ENCODE measurements around the gene SCAMP2.

SCAMP2 gene

GRCh38 chr15:74857671-74858368 lies 15.3 kb downstream of the SCAMP2 start:
- no peak for FAIRE-seq

- FAIRE-seq, result no peak
Observed at GRCh38 chr15:74857082-74857655, 16.0 kb downstream of the SCAMP2 start.

GRCh38 chr15:74856537-74856936 lies 16.6 kb downstream of the SCAMP2 start:
- no peak for FAIRE-seq

DNA sequence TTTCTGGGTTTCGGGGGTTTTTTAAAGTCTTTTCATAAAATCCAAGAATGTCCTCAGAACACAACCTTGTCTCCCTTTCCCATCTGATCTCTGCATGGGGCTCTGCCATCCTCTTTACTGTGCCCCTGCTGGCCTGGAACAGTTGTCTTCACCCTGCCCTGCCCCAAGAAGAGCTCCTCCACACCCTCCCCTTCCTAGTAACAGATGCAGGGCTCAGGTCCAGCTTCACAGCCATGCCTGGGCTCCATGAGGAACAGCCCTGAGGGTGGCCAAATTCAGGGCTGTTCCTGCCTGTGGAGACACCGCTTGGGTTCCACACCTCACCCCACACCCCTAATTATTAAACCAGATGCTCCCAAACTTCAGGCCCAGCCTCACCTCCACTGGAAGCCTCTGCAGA lies 17.3 kb downstream of the SCAMP2 start:
- no peak for FAIRE-seq

GRCh38 chr15:74854453-74855022 lies 18.6 kb downstream of the SCAMP2 start:
- FAIRE-seq, result no peak

DNA sequence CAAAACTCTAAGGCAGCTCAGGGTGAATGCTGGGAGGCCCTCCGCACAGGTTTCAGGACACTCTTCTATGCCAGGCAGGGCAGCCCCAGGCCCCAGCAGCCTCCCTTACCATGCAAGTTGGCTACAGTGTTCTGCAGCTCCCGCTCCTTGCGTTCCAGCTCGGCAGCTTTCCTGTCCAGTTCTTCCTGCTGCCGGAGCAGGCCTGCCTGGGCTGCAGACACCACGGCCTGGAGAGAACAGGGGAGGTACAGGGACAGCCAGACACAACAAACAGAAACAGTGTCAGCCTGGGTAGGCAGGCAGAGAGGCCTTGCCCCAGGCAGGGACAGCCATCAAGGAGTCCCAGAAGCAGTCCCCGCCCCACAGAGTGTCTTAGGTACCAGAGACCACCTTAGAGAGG lies 21.2 kb downstream of the SCAMP2 start:
- FAIRE-seq, result no peak

DNA sequence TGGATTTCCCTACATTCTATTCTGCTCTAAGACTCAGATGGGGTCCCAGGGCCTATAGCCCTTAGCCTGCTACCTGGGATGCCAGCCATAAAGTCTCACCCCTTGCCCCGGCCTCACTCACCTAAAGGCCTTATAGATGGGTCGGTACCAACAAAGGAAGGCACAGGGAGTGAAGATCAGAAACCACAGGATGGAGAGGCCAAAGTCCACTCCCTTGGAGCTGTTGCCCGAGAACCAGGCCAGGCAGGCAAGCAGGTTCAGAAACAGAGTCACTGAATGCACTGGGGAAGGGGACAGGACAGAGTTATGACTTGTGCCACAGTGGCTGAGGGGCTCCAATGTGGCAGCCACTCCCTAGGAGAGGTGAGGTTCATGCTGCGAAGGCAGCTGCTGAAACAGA lies 22.8 kb downstream of the SCAMP2 start:
- FAIRE-seq, result no peak

DNA sequence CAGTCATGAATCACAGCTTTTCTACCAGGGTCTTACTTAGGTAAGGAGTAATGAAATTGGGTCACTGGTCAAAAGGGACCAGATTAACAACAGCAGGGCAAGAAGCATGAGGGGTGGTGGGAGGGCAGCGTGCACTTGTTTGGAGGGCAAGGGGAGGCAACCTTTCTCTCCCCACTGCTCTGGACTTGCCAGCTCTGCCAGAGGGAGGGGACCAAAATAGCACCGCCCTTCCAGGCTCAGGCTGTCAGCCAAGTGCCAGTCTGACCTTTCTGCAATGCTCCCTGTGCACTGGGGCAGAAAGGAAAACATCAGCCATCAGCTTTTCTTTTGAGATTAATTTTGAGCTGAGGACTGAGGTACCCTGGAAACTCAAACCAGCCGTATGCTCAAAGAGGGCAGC lies 25.7 kb downstream of the SCAMP2 start:
- no peak for FAIRE-seq

DNA sequence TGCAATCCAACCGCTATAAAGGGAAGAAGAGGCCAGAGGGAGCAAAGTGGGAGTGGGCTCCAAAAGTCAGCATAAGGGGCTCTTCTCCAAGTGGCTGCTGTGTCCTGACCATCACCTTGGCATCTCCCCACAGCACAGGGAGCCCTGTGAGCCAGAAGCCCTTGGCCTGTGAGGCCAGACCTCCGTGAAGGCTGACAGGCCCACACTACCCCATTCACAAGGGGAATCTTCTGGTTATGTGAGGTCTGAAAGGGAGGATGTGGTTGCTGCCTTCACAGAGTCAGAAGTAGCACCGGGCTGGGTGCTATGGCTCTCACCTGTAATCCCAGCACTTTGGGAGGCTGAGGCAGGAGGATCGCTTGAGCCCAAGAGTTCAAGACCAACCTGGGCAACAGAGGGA lies 27.6 kb downstream of the SCAMP2 start:
- FAIRE-seq, result no peak

GRCh38 chr15:74845208-74845568 lies 28.0 kb downstream of the SCAMP2 start:
- FAIRE-seq, result no peak

DNA sequence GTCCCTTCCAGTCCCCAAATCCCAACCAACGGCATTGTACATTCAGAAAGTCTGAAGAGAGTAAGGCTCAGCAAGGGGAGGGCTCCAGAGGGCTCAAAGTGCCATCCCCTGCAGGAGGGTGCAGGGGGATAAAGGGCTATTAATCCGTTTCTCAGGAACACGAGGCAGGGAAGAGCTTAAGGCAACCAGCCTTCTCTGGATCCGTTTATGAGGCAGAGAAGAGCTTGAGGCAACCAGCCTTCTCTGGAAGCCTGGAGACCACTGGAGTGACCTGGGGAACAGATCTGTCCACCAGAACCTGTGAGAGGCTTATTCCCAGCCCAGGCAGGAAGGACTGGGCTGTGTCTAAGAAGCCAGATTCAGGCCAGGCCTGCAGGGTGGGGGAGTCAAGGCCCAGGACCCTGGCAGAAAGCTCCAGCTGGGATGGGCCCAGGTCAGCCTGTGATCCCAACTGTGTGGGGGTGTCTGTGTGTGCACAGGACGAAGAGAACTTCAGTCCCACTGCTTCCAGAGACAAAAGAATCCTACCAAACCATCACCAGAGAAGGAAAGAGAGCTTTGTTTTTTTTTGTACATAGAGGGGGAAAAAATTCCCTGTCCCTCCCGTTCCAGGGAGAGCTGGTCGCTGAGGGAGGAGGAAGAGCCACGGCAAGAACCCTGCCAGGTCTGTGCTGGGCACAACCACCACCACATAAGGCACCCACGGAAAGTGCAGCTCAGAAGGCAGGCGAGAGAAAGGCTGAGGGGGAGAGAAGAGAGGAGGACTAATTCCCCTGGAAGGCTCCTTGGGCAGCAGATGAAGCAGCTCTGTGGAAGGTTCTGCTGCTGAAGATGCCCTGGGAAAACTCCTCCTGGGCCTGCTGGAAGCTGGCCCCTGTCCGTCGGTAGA lies 28.6 kb downstream of the SCAMP2 start:
- FAIRE-seq, result no peak

- FAIRE-seq, result no peak
Observed at GRCh38 chr15:74843891-74844299, 29.3 kb downstream of the SCAMP2 start.

DNA sequence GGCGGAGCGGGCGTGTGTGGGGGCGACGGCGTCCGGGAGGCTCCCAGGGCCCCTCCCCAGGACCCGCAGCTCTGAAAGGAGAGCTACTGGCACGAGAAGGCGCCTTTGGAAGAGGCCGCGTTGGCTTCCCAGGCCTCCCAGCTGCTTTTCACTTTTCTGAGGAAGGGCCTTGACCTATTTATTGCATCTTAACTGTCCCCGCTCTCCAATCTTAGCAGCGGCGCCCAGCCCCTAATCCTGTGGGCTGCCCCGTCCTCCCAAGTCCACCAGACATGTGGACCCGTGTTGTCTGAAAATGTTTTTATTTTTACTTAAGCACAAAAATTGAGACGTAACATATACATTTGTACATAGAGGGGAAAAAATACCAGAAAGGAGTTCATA lies 29.7 kb downstream of the SCAMP2 start:
- no peak for FAIRE-seq

DNA sequence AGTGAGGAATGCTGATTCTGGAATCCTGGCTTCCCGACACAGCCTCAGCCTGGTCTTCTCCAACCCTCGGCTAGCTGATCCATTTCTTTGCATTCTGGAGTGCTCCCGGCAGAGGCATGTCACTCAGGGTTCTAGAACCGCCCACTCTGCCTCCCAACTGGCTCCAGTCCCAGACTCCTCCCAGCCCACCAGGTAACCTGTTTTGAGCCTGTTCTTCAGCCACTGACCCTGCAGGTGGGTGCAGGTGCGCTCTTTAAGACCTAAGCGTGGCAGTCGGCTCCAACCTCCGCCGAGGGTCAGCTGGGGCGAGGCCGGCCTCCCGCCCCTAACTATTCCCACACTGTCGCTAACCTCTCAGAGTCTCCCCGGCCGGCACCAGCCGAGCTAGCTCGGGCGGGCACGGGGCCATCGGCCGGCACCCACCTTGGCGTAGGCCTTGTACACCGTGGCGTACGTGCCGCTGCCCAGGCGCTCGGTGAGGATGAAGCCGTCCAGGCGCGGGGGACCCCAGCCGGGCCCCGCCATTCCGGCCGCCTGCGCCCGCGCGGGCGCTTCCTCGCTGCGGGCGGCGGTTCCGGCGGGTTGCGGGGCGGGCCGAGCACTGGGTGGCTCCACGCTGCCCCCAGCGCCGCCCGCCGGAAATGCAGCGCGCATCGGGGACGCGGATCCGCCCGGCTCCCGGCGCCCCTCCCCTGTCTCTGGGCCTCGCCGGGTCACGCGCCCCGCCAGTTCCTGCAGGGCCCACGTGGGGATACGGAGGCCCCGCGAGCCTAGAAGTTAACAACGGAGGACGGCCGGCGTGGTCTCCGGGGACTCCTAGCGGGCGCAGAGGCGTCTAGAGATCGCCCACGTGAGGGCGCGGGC lies 30.4 kb downstream of the SCAMP2 start, which contains the start of gene ULK3:
TSS of gene ULK3 (minus strand) at position 576 of the 864 bp plus-strand sequence. CDS start at position 525, 51 bp downstream.
- no peak for FAIRE-seq

DNA sequence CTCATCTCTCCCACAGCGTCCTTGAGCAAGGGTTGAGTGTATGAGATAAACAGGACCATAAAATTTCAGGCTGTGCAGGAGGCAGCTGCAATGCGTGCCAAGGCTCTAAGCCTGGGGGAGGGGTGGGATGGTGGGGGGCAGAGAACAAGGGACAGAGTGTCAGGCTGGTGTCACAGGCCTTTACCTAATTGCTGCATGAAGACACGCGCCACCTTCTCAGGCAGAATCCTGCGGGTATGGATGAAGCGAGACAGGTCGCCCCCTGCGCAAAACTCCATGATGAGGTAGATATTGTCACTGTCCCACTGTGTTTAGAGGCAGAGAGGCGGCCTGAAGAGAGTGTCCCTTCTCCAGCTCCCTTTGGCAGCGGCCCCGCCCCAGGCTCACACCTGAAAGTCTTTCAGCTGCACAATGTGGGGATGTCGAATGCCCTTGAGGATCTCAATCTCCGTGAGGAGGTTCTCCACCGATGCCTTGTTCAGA lies 31.2 kb downstream of the SCAMP2 start:
- FAIRE-seq, result no peak

DNA sequence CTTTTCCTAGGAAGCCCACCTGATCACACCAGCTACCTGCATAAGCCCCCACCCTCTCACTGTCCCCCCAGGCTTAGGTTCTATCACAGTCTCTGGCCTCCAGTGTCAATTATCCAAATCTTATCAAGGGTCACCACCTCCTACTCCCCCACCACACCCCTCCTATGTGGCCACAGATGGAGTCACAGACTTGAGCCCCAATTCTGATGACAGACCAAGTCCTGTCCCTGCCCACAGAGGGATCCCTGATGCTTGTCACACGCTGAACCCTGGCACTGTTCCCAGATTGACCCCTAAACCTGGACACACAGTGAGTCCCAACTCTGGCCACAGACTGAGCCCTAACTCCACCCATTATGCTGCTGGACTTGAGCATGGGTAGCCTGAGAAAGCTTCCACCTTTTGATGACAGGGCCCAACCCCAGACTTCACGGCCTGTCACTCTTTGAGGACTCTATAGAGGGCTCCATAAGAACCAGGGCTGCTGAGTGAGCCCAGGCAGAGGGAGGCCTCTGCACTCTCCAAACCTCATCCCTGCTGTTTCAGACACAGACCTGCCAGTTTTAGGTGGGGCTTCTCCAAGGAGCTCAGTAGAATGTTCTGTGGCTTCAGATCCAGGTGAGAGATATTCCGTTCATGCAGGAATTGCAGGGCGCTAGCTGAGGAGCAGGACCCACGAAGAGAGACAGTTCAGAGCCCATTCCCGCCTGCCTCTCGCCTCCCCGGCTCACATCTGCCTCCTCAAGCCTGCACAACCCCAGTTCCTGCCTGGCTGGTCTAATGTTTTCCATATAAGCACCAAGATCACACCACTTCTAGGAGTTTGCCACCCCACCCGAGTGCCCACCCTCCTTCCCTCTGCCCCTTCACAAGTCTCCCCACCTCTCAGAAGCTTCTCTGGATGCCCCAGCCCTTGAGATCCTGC lies 32.1 kb downstream of the SCAMP2 start:
- FAIRE-seq, result no peak

DNA sequence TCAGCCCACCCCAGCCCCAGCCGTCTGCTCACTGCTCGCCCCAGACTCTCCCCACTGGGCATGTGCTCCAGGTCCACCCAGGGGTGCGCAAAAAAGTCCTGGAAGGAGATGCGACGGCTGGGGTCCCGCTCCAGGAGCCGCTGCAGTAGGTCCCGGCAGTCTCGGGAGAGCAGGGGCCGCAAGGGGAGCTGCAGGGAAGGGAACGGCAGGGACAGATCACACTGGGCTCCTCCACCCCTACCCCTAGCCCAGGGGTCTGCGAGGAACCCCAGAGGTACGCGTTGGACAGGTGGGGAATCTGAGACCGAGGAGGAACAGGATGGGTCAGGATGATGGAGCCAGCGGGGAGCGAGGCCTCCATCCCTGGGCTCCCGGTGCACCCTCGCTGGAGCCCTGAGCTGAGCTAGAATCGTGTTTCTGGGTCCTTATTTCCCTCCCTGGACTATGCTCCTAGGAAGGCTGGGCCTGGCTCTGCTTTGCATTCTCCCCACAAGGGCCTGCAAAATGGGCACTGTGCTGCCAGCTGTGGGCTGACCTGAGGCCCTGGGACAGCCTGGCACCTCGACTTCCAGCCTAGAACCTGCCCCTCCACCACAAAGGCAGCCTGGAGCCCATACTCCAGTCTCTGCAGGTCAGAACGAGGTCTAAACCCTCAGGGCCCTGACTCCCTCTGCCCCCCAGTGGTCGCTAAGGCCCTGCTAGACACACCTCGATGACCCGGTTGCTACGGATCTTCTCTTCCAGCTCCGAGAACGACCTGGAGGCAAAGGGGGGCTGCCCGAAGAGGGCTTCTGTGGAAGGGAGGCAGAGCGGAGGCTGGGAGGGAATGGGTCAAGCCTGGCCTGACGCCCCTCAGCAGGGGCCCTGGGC lies 33.4 kb downstream of the SCAMP2 start:
- FAIRE-seq, result no peak

DNA sequence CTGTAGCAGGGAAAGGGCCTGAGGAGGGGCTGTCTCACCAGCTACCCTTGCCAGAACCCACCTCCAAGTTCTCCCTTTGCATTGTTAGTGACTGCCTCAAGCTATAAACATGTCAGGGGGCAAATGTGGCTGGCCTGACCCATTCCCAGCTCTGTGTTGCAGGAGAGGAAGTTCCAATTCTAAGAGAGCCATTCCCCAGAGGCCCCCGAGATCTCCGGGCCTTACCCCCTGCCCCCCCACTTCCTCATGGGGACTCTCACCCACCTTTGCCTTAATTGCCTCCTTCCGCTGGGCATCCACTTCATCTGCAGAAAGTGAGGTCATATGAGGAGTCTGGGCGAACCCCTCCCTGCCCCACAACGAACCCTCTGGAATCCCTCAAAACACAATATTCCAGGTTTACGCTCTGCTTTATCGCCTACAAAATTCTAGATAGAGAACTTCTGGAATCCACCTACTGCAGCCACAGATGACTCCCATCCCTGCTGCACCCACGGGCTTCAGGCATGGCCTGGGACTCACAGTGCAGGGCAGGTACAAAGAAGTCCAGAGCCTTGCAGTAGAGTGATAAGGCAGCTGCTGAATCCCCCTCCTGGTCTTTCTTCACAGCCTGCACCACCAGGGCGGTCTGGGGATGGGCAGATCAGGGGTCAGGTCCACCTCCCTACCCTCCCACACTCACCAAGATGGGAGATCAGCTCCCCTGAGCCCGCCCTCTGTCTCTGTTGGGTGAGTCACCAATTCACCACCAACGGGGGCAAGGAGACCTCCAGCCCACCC lies 34.2 kb downstream of the SCAMP2 start:
- no peak for FAIRE-seq

DNA sequence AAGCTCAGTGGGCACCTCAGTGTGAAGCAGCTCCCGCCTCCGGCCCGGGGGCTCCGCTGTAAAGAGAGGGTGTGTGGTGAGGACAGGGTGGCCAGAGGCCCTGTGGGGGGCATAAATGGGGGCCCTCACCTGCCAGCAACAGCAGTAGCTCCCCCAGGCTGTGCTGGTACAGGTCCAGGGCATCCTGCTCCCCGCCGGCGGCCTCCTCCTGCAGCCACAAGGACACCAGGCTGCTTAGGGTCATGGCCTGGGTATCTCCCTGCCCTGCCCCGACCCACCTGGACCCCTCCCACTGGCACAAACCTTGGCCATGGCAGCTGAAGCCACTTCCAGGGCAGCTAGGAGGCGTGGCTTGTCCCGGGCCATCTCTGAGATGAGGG lies 35.0 kb downstream of the SCAMP2 start:
- FAIRE-seq, result no peak
